ENCODE measurements around the gene CARHSP1. TPM values are rescaled to one million over a fixed set of nuclear protein-coding genes. Genes with fewer than 3 reads are reported as not detected.

Gene CARHSP1
- total RNA-seq, 1 experiment from 2014 or later = 104 TPM

GRCh38 chr16:8855972-8856371 lies 12.8 kb downstream of the CARHSP1 start:
- CTCF ChIA-PET = interaction anchor here (1.4 to 1.9 kb wide), 2 partner anchors 13 to 25 kb away, joined by 6 to 8 read pairs; partner anchors contain the start of gene CARHSP1
- BruUV-seq (replicated peaks) = no TSS peak
- H3K4me3 Mint-ChIP-seq (ENCODE audit: low read depth, unreplicated experiment) = no peak overlapping the region
- no peak for DNase-seq
- no peaks in the 10 kb centered on the region for H3K9me3 Mint-ChIP-seq (ENCODE audit: low read depth, unreplicated experiment)
- no peak for TF ChIP-seq CTCF (IDR thresholded peaks at IDR 0.05; ENCODE audit: unreplicated experiment)
- peaks cover 94% of the 10 kb centered on the region for H3K36me3 Mint-ChIP-seq (ENCODE audit: insufficient read depth, unreplicated experiment)
- H3K27me3 Mint-ChIP-seq (ENCODE audit: unreplicated experiment) = no peaks in the 10 kb centered on the region
- no peak overlapping the region for H3K27ac Mint-ChIP-seq (ENCODE audit: unreplicated experiment)
- intact Hi-C loops (cut with micrococcal nuclease; ENCODE audit: unreplicated experiment) = no loop called here
- peaks cover 15% of the 10 kb centered on the region for H3K4me1 Mint-ChIP-seq (ENCODE audit: low read depth, unreplicated experiment)

- CTCF ChIA-PET = interaction anchor here (1.4 to 1.9 kb wide), 2 partner anchors 13 to 25 kb away, joined by 6 to 8 read pairs; partner anchors contain the start of gene CARHSP1
- no peak overlapping the region for H3K4me3 Mint-ChIP-seq (ENCODE audit: low read depth, unreplicated experiment)
- BruUV-seq (replicated peaks) = no TSS peak
- peak overlapping the region; percentile 29 for H3K27ac Mint-ChIP-seq (ENCODE audit: unreplicated experiment)
- no peaks in the 10 kb centered on the region for H3K9me3 Mint-ChIP-seq (ENCODE audit: low read depth, unreplicated experiment)
- DNase-seq = peak; percentile 43
- peaks cover 18% of the 10 kb centered on the region for H3K4me1 Mint-ChIP-seq (ENCODE audit: low read depth, unreplicated experiment)
- peak; percentile 52 for TF ChIP-seq CTCF (IDR thresholded peaks at IDR 0.05; ENCODE audit: unreplicated experiment)
- H3K27me3 Mint-ChIP-seq (ENCODE audit: unreplicated experiment) = no peaks in the 10 kb centered on the region
- H3K36me3 Mint-ChIP-seq (ENCODE audit: insufficient read depth, unreplicated experiment) = peaks cover 94% of the 10 kb centered on the region
- intact Hi-C loops (cut with micrococcal nuclease; ENCODE audit: unreplicated experiment) = no loop called here
Measured at GRCh38 chr16:8855051-8855786, 13.6 kb downstream of the CARHSP1 start.

GRCh38 chr16:8854298-8854948 lies 14.4 kb downstream of the CARHSP1 start:
- H3K9me3 Mint-ChIP-seq (ENCODE audit: low read depth, unreplicated experiment) = no peaks in the 10 kb centered on the region
- H3K36me3 Mint-ChIP-seq (ENCODE audit: insufficient read depth, unreplicated experiment) = peaks cover 90% of the 10 kb centered on the region
- no TSS peak for BruUV-seq (replicated peaks)
- H3K4me1 Mint-ChIP-seq (ENCODE audit: low read depth, unreplicated experiment) = peaks cover 10% of the 10 kb centered on the region
- no peak overlapping the region for H3K4me3 Mint-ChIP-seq (ENCODE audit: low read depth, unreplicated experiment)
- no peak for DNase-seq
- no peaks in the 10 kb centered on the region for H3K27me3 Mint-ChIP-seq (ENCODE audit: unreplicated experiment)
- CTCF ChIA-PET = interaction anchor here (1.9 kb wide), 1 partner anchor 26 kb away, joined by 8 read pairs; no protein-coding TSS in a partner anchor
- TF ChIP-seq CTCF (IDR thresholded peaks at IDR 0.05; ENCODE audit: unreplicated experiment) = no peak
- intact Hi-C loops (cut with micrococcal nuclease; ENCODE audit: unreplicated experiment) = no loop called here
- H3K27ac Mint-ChIP-seq (ENCODE audit: unreplicated experiment) = no peak overlapping the region

- DNase-seq = no peak
- TF ChIP-seq CTCF (IDR thresholded peaks at IDR 0.05; ENCODE audit: unreplicated experiment) = no peak
- Mint-ChIP-seq H3K36me3 (ENCODE audit: insufficient read depth, unreplicated experiment) (peaks cover 87% of the 10 kb centered on the region), H3K27ac (ENCODE audit: unreplicated experiment) (no peak overlapping the region), H3K9me3 (ENCODE audit: low read depth, unreplicated experiment) (no peaks in the 10 kb centered on the region), H3K4me1 (ENCODE audit: low read depth, unreplicated experiment) (peaks cover 9% of the 10 kb centered on the region), H3K4me3 (ENCODE audit: low read depth, unreplicated experiment) (no peak overlapping the region), H3K27me3 (ENCODE audit: unreplicated experiment) (no peaks in the 10 kb centered on the region)
- intact Hi-C loops (cut with micrococcal nuclease; ENCODE audit: unreplicated experiment) = no loop called here
- CTCF ChIA-PET = no interaction called here
- TSS peak; percentile 41 for BruUV-seq (replicated peaks)
Measured at GRCh38 chr16:8853611-8854010, 15.2 kb downstream of the CARHSP1 start.
